NCI-H774 (cell line): ENCODE data around the gene NDST1.
A peak's percentile ranks its signal among the peaks of the same experiment; 100 is the strongest.

Source experiments
- DNase-seq: peaks from one replicate; lab custom pipeline; 2025; lab: John Stamatoyannopoulos, UW

Gene NDST1

GRCh38 chr5:150523472-150524350, 15.8 kb downstream of the NDST1 start:
- DNase-seq, result peak; percentile 14

- no peak for DNase-seq
Observed at GRCh38 chr5:150525163-150525562, 17.2 kb downstream of the NDST1 start.

- no peak for DNase-seq
Observed at GRCh38 chr5:150525781-150526180, 17.9 kb downstream of the NDST1 start.

GRCh38 chr5:150527038-150527437, 19.1 kb downstream of the NDST1 start:
- DNase-seq, result no peak

DNA sequence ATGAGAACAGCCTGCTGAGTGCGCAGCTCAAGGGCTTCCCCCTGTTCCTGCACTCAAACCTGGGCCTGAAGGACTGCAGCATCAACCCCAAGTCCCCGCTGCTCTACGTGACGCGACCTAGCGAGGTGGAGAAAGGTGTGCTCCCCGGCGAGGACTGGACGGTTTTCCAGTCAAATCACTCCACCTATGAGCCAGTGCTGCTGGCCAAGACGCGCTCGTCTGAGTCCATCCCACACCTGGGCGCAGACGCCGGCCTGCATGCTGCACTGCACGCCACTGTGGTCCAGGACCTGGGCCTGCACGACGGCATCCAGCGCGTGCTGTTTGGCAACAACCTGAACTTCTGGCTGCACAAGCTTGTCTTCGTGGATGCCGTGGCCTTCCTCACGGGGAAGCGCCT, 19.9 kb downstream of the NDST1 start:
- no peak for DNase-seq

GRCh38 chr5:150528924-150529546, 21.1 kb downstream of the NDST1 start:
- no peak for DNase-seq

GRCh38 chr5:150529555-150529954, 21.6 kb downstream of the NDST1 start:
- DNase-seq, result no peak

DNA sequence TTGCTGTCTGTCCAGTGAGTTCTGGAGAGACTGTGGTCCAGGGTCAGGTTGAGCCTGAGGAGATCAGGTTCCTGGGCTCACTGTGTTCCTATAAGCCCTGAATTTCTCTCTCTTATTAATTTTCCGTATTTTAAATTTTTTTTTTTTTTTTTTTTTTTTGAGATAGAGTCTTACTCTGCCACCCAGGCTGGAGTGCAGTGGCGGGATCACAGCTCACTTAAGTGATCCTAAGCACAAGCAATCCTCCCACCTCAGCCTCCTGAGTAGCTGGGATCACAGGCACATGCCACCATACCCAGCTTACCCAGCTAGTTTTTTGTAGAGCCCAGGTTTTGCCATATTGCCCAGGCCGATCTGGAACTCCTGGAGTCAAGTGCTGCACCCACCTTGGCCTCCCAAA, 22.5 kb downstream of the NDST1 start:
- DNase-seq, result no peak

- no peak for DNase-seq
Observed at GRCh38 chr5:150530951-150531588, 23.1 kb downstream of the NDST1 start.

DNA sequence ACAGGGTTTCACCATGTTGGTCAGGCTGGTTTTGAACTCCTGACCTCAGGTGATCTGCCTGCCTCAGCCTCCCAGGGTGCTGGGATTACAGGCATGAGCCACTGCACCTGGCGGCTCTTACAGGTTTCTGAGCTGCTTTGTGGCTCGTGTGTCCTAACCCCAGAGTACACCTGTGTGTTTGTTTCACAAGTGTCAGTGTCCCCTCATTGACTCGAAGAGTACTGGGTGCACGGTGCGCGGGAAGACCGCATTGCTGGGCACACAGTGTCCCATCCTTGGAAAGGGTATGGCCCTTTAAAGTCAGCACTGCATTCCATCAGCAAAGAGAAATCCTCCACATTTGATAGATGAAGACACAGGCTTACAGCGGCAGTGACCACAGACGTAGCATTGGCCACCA, 23.8 kb downstream of the NDST1 start:
- no peak for DNase-seq

GRCh38 chr5:150532151-150532550, 24.2 kb downstream of the NDST1 start:
- no peak for DNase-seq

- DNase-seq, result no peak
Observed at GRCh38 chr5:150532996-150533395, 25.1 kb downstream of the NDST1 start.

GRCh38 chr5:150534811-150535210, 26.9 kb downstream of the NDST1 start:
- DNase-seq, result no peak

DNA sequence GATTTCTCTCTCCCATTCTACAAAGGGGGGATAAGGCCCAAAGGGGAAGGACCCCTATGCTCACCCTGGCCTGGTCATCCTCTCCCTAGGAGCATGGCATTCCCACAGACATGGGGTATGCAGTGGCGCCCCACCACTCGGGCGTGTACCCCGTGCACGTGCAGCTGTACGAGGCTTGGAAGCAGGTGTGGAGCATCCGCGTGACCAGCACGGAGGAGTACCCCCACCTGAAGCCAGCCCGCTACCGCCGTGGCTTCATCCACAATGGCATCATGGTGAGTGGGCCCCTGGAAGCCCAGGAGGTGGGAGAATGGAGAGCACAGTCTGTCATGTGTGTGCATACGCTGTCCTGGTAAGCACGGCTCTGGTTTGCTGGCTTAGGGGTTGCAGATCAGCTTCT, 27.7 kb downstream of the NDST1 start:
- DNase-seq, result no peak

DNA sequence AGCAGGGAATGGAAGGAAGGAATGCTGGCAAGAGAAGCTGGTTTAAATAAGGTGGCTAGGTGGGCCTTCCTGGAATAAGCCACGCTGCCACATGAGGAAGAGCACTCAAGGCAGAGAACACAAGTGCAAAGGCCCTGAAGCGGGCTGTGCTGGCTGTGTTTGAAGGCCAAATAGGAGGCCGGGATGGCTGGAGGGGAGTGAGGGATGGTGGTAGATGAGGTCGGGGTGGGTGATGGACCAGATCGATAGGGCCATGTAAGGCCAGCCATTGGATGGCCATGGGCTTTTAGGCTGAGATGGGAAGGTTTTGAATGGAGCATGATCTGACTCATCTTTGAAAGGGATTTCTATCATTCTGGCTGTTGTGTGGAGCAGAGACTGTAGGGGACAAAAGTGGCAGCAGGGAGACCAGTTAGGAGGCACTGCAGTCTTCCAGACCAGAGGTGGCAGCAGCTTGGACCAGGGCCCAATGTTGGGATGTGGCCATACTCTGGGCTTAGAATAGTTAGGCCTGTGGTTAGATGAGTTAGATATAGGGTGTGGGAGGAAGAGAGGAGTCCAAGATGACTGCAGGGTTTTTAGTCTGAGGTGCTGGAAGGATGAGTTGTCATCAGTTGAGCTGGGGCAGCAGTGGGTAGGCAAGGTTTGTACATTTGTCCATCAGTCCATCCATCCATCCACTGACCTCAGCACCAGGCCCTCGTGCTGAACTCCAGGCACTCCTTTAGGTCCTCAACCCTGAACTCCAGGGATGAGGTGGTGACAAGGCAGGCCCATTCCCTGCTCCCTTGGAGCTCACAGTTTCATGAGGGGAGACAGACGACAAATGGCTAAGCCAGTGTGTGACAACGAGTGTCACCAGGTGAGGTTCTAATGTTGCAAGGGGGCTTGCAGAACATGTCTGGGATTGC, 30.3 kb downstream of the NDST1 start:
- DNase-seq, result no peak

- DNase-seq, result no peak
Observed at GRCh38 chr5:150539206-150539605, 31.3 kb downstream of the NDST1 start.

- DNase-seq, result no peak
Observed at GRCh38 chr5:150540042-150540441, 32.1 kb downstream of the NDST1 start.

DNA sequence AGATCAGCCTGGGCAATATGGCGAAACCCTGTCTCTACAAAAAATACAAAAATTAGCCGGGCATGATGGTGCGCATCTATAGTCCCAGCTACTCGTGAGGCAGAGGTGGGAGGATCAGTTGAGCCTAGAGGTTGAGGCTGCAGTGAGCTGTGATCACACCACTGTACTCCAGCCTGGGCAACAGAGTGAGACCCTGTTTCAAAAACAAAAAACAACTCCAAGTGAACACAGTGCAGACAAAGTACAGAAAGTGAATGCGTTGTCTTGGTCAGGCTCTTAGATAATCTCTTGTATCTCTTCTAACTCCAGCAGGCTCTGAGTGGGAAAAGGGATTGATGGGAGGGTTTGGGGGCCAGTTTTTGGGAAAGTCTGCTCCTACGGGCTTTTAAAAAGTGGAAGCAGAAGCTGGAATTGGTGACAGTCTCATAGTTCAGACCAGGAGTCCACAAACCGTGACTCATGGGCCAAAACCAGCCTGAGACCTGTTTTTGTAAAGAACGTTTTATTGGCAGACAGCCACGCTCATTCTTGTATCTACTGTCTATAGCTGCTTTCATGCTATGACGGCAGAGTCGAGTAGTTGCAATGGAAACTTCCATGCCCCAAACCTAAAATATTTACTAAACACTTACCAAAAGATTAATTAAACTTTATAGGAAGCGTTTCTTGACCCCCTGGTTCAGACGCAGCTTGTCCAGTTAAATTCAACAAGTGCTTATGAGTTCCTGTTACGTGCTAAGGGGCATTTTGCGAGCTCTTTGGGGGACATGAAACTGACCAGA, 32.9 kb downstream of the NDST1 start:
- DNase-seq, result no peak

DNA sequence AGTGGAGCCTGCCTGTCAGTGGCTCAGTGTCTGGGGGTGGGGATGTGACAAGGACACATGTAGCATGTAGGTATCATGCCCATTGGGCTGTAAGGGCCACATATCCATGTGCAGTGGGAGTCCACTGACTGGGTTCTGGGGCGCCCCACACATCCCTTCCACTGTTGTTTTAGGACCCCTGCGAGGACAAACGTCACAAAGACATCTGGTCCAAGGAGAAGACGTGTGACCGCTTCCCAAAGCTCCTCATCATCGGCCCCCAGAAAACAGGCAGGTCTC, 33.4 kb downstream of the NDST1 start:
- DNase-seq, result no peak

GRCh38 chr5:150541895-150542294, 34.0 kb downstream of the NDST1 start:
- no peak for DNase-seq

- no peak for DNase-seq
Observed at GRCh38 chr5:150542933-150543445, 35.1 kb downstream of the NDST1 start.
